ENCODE data around the gene AZU1. TPM values are rescaled to one million over a fixed set of nuclear protein-coding genes. Genes with fewer than 3 reads are reported as not detected.
"Not testable (repeated sequence)": the region's sequence is repeated elsewhere in the genome, so short reads cannot be mapped to it uniquely, and the experiment has no call there.

AZU1 gene
- total RNA-seq, 1 experiment from 2014 or later, result not detected

DNA sequence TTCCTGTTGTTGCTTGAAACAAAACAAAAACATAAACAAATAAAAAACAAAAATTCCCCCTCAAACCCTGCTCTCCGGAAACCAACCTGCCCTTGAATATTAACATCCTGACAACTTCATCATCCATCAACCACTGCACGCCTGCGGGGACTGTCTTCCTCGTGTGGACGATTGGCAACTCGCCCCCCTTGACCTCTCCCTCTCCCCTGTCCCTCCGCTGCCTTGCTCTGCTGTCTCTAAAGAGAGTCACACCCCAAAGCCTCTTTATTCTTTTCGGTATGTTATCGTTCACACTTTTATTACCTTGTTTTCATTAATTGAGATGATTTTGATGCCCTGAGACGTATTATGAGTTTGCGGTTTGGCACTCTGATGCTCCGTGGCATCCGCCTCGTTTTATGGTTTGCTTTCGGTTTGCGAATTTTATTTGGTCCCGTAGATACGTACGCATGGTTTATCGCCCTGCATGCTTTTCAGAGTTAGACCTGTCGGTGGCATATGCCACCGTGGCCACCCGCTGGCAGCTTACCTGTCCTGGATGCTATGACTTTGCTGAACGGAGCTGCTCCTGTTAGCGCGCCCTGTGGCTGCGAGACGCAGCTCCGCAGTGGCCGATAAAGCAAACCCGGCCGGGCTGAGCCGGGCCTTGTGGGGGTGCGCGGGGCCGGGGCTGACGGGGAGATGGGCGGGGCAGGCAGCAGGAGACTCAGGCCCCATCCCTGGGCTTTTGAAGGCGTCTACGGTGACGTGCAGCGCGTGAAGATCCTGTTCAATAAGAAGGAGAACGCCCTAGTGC, 19.8 kb upstream of the AZU1 start:
- DNase-seq (ENCODE audit: low read depth), result no peak

DNA sequence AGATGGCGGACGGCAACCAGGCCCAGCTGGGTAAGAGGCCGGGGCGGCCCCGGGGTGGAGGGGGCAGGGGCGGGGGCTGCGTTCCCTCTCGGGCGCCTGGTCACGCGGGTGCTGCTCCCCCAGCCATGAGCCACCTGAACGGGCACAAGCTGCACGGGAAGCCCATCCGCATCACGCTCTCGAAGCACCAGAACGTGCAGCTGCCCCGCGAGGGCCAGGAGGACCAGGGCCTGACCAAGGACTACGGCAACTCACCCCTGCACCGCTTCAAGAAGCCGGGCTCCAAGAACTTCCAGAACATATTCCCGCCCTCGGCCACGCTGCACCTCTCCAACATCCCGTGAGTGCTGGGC, 19.2 kb upstream of the AZU1 start:
- no peak for DNase-seq (ENCODE audit: low read depth)

DNA sequence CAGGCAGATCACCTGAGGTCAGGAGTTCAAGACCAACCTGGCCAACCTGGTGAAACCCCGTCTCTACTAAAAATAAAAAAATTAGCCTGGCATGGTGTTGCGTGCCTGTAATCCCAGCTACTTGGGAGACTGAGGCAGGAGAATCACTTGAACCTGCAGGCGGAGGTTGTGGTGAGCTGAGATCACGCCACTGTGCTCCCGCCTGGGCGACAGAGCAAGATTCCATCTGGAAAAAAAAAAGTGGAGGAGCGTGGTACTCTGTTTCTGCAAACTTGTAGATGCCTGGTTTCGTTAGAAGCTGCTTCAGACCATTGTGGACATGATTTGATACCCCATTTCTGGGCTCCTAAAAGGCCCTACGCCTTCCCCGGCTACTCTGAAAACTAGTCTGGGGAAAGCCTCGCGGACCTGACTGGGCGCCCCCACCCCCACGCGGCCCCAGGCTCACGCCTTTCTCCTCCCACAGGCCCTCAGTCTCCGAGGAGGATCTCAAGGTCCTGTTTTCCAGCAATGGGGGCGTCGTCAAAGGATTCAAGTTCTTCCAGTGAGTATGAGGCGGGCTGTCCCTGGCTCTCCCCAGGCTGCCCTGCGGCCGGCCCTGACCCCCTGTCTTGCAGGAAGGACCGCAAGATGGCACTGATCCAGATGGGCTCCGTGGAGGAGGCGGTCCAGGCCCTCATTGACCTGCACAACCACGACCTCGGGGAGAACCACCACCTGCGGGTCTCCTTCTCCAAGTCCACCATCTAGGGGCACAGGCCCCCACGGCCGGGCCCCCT, 17.4 kb upstream of the AZU1 start:
- no peak for DNase-seq (ENCODE audit: low read depth)

DNA sequence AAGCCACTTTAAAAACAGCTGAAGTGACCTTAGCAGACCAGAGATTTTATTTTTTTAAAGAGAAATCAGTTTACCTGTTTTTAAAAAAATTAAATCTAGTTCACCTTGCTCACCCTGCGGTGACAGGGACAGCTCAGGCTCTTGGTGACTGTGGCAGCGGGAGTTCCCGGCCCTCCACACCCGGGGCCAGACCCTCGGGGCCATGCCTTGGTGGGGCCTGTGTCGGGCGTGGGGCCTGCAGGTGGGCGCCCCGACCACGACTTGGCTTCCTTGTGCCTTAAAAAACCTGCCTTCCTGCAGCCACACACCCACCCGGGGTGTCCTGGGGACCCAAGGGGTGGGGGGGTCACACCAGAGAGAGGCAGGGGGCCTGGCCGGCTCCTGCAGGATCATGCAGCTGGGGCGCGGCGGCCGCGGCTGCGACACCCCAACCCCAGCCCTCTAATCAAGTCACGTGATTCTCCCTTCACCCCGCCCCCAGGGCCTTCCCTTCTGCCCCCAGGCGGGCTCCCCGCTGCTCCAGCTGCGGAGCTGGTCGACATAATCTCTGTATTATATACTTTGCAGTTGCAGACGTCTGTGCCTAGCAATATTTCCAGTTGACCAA, 16.7 kb upstream of the AZU1 start:
- DNase-seq (ENCODE audit: low read depth), result no peak

DNA sequence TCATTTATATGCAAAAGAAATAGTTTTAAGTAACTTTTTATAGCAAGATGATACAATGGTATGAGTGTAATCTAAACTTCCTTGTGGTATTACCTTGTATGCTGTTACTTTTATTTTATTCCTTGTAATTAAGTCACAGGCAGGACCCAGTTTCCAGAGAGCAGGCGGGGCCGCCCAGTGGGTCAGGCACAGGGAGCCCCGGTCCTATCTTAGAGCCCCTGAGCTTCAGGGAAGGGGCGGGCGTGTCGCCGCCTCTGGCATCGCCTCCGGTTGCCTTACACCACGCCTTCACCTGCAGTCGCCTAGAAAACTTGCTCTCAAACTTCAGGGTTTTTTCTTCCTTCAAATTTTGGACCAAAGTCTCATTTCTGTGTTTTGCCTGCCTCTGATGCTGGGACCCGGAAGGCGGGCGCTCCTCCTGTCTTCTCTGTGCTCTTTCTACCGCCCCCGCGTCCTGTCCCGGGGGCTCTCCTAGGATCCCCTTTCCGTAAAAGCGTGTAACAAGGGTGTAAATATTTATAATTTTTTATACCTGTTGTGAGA, 16.1 kb upstream of the AZU1 start:
- no peak for DNase-seq (ENCODE audit: low read depth)

DNA sequence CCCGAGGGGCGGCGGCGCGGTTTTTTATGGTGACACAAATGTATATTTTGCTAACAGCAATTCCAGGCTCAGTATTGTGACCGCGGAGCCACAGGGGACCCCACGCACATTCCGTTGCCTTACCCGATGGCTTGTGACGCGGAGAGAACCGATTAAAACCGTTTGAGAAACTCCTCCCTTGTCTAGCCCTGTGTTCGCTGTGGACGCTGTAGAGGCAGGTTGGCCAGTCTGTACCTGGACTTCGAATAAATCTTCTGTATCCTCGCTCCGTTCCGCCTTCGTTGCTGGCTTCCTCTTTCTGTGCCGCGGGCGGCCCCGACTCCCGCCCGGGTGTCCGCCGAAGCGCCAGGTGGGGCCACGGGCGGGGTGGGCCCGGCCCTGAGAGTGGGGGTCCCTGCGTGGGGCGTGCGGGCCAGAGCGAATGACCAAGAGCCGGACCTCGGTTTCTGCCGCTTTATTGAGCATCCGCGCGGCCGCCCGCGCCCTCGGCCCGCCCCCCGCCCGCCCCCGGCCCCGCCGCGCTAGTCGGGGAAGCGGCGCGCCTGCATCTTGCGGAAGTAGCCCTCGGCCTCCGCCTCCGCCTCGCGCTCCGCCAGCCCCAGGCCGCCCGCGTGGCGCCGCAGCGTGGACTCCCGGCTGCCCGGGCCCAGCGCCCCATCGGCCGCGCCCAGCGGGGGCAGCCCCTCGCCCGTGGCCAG, 15.4 kb upstream of the AZU1 start:
- no peak for DNase-seq (ENCODE audit: low read depth)

DNA sequence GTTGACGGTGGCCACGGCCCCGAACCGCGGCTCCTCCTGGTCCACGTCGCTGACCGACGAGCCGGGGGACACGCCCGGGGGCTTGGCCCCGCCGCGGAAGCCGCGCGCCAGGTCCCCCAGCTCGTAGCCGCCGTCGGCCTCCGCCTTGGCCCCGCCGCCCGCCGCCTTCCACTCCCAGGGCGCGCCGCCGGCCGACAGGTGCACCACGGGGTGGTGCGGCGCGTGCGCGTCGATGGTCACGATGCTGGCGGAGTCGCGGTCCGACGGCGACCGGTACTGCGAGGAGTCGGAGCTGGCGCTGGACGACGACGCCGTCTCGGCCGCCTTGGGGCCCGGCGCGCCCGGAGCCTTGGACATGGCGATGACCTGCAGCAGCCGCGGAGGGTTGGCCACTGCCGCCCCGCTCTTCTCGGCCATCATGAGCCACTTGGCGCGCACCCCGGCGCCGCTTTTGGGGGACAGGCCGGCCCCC, 14.9 kb upstream of the AZU1 start:
- no peak for DNase-seq (ENCODE audit: low read depth)

DNA sequence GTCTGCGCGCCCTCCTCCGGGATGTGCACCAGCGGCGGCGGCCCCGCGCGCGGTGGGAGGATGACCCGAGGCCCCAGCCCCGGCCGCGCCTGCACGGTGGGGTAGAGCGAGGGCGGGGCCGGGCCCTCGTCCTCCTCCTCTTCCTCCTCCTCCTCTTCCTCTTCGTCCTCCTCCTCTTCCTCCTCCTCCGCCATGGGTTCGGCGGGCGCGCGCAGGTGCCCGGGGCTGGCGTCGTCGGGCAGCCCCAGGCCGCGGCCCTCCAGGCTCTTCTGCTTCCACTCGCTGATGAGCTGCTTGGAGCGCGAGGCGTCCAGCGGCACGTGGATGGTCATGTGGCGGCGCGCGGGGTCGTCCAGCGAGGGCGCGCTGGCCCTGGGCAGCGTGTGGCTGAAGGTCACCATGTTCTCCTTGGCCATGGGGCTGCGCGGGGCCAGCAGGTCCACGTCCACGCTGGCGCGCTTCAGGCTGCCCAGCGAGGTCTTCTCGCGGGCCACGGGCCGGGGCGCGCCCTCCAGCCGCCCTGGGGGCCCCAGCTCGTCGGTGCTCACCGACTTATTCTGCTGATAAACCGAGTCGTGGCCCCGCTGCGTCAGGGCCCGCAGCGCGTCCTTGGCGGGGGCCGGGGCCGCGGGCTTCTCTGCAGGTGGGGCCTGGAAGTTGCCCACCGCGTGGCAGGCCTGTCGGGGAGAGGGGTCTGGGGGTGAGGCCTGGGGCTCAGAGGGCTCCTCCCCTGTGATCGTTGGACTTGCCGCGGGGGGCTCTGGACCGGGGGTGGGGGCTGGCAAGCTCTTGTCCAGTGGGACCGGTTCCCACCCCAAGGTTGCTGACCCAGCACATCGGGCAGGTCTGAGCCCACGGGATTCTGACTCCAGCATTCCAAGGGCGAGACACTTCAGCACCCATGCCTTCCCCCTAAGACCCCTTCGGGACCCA, 14.2 kb upstream of the AZU1 start:
- no peak for DNase-seq (ENCODE audit: low read depth)

DNA sequence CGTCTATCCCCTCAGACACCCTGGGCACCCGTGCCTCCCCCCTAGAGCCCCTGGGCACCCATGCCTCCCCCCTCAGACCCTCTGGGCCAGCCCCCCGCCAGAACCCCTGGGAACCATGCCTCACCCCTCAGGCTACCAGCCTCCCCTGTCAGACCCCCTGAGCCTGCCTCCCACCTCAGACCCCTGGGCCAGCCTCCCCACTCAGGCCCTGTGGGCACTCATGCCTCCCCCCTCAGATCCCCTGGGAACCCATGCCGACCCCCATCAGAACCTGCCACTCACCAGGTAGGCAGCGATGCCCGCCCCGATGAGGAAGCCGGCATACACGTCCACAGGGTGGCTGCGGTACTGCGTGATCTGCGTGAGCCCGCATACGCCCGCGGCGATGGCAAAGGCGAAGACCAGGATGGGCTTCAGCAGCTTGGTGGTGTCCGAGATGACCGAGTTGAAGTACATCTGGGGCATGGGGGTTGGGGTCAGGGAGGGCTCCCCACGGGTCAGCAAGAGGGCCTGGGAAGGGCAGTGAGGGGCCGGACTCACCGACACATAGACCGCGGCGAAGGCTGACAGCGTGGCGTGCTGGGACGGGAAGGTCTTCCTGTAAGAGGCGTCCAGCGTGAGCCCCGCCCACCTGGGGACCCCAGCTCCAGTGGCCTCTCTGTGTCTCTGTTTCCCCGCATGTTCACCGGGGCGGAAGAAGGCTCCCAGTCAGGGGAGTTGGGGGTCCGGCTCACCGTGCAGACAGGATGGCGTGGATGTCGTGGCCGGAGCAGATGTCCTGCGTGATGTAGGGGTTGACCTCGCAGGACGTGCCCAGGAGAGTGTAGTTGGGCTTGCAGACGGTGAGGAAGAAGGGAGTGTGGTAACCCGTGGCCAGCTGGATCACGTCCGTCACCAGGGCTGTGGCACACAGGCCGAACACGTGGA, 13.2 kb upstream of the AZU1 start:
- no peak for DNase-seq (ENCODE audit: low read depth)

DNA sequence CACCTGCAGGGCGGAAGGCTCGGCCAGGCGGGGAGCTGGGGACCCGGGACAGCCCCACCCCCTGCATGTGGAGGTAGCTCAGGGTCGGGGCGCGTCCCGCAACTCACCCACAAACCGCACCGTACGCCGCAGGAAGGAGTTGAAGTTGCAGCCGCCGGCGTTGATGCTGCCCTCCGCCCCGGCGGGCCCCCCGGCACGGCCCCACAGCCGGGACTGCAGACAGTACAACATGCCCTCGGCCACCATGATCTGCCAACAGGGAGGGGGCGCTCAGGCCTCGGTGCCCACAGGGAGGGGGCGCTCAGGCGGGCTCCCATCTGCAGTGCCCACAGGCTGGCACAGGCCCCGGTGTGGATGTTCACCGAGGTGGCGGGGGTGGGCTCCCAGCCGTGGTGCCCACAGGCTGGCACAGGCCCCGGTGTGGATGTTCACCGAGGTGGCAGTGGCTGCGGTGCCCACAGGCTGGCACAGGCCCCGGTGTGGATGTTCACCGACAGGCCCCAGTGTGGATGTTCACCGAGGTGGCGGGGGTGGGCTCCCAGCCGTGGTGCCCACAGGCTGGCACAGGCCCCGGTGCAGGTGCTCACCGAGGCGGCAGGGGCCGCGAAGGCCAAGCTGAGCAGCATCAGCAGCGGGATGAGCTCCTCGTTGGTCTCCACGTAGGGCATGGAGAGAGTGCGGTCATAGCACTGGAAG, 12.4 kb upstream of the AZU1 start:
- no peak for DNase-seq (ENCODE audit: low read depth)

DNA sequence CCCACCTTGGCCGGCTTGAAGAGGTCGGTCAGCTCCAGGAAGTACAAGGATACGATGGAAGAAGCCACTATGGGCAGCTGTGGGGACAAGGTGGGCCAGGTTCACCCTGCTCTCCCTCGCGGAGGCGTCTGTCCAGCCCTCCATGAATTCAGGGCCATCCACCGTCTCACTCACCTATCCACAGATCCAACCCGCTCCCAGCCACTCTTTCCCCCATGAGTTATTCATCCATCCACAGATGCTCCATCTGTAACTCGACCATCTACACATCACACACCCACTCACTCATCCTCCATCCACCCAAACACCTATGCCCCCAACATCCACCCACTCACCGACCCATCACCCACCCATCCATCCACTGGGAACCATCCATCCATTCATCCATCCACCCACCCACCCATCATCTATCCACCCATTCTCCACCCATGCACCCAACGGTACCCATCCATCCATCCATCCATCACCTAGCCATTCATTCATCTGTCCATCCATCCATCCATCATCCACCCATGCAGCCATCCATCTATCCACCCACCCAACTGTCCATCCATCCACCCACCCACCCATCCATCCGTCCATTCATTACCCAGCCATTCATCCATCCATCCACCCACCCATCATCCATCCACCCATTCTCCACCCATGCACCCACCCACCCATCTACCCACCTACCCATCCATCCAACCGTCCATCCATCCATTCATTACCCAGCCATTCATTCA, 11.7 kb upstream of the AZU1 start:
- DNase-seq (ENCODE audit: low read depth), result no peak

DNA sequence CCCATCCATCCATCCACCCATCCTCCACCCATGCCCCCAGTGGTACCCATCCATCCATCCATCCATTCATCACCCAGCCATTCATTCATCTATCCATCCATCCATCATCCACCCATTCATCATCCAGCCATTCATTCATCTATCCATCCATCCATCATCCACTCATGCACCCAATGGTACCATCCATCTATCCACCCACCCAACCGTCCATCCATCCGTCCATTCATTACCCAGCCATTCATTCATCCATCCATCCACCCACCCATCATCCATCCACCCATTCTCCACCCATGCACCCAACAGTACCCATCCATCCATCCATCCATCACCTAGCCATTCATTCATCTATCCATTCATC, 11.2 kb upstream of the AZU1 start:
- no peak for DNase-seq (ENCODE audit: low read depth)

DNA sequence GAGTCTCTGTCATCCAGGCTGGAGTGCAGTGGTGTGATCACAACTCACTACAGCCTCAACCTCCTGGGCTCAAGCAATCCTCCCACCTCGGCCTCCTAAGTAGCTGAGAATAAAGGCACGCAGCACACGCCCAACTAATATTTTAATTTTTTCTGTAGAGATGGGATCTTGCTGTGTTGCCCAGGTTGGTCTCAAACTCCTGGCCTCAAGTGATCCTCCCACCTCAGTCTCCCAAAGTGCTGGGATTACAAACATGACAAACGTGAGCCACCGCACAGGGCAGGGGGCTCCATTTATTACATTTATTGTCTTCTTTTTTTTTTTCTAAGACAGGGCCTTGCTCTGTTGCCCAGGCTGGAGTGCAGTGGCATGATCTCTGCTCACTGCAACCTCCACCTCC, 7.4 kb upstream of the AZU1 start:
- not testable (repeated sequence) for DNase-seq (ENCODE audit: low read depth)

DNA sequence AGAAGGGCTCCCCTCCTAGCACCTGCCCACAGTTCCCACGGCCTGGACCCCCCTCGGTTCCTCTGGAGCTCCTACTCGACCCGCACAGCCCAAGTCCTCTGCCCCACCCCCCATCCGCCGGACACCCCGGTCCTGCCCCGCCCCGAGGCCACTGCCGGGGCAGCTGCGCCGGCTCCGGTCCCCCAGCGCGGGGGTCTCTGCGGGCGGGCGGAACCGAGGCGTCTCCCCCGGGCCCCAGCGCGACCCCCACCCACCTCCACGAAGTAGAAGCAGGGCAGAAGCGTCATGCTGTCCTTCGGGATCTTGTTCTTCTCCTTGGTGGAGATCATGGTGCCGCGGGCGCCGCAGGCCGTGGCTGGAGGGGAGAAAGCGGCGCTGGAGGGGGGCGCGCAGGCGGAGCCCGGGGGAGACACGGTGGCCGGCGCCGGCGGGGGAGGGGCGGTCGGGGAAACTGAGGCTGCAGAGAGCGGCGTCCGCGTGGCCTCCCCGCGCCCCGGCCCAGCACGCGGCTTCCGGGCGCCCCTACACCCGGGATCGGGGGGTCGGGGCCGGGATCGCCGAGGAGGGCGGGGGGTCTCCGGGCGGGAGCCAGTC, 6.3 kb upstream of the AZU1 start:
- DNase-seq (ENCODE audit: low read depth), result no peak

DNA sequence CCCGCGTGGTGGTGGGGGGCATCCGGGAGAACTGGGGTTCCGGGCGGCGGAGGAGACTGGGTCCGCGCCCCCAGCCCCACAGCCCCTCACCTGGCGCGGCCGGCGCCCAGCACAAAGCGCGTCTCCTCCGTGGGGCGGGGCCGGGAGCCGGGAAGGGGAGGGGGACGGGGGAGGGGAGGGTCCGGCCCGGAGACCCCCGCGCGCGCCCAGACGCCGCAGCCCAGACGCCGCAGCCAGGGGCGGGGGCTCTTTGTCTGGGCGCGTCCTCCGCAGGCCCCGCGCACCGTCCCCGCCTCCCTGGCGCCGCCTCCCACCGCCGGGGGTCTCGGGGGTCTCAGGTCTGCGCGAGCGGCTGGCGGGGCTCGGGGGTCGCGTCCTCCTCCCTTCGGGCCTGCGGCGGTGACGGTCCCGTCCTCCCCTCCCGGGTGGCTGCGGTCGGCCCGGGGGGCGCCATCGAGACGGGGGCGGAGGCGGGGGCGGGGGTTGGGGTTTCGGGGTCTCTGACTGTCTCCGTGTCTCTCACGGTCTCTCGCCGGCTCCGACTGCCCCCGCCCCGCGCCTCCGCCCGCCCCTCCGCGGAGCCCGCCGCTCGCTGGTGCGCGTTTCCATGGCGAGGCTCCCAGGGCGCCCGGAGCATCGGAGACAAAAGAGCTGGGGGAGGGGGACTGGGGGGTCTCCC, 5.7 kb upstream of the AZU1 start, which contains the start of gene PLPPR3:
Gene PLPPR3, minus strand, starts transcription at position 131 of the 679 bp plus-strand sequence. CDS start 396 bp downstream, outside the sequence.
- no peak for DNase-seq (ENCODE audit: low read depth)

DNA sequence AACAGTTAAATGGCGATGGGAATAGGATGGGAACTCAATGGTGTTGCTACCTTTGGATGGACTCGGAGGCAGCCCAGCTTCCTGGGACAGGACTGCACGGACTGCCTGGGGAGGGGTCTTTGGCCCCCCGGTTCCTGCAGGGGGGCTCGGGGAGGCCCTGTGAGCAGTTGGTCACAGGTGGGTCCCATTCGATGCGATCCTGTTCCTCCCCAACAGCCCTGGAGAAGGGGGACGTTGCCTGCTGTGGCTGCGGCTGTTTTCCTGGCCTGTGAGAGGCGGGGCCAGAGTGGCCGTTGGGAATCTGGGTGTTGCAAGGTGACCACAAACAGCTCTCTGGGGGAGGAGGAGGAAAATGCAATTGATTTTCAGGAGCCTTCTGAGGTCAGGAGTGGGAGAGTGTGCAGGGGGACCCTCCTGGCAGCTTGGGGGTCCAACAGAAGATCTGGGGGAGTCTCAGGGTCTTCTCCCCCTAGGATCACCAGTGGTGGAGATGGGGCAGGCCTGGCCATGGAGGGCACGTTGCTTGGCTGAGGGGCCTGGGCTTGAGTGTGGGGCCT, 4.0 kb upstream of the AZU1 start:
- DNase-seq (ENCODE audit: low read depth), result no peak

DNA sequence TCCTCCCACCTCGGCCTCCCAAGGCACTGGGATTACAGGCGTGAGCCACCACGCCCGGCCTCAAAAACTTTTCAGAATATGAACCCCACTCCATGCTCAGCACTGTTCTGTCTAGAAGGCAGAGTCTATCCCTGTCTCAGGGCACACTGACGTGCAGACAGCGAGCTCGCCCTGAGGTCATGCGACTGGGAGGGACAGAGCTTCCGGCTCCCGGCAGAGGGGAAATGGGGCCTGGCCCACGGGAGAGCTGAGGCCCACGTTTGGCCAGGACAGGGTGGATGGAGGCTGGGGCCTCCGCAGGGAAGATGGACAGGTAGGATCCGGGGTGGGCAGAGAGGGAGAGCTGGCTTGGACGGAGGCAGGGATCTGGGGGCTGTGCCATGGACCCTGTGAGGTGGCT, 2.8 kb upstream of the AZU1 start:
- DNase-seq (ENCODE audit: low read depth), result no peak

Data from HT1080 (cell line).